Astrocyte of the spinal cord (primary cell): Measurements from ENCODE around the gene ABCA2.

ENCODE experiments used
- DNase-seq: peaks from one replicate; pipeline ENCODE4 v3.0.0; 2011; ENCODE audit warnings: low read depth, low spot score
- H3K4me3 ChIP-seq: 2 replicates; pipeline ENCODE4 v1.5.1; 2011; ENCODE audit warnings: low read depth, mild to moderate bottlenecking, low read length, moderate library complexity
- CTCF ChIP-seq: IDR thresholded peaks from 2 replicates; pipeline ENCODE4 v1.5.1; 2012; ENCODE audit warnings: low read depth, mild to moderate bottlenecking, low read length, inconsistent platforms
- in situ Hi-C: cut with HindIII; loops from 2 replicates; pipeline ENCODE4 v1.10.0; 2017; ENCODE audit warnings: low sequenced_read_pairs

ABCA2 gene

DNA sequence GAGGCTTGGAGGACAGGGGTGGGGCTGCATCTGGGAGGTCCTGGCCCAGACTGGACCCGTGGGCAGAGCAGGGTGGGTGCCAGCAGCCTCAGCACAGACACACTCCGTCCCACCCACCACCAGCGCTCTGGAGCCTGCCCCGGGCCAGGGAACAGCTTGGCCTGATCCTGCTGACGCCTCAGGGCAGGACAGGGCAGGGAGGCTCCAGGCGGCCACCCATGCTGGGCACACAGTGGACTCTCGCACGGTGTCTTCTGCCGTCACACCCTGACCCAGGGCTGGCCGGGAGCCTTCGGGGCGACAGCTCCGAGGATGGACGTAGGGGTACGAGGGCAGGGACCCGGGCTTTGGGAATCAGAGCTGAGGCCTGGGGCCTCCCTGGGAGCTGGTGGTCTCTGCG, 58.9 kb downstream of the ABCA2 start:
- in situ Hi-C loops = no loop called here
- DNase-seq = no peak
- no peak overlapping the region for H3K4me3 ChIP-seq
- no peak for TF ChIP-seq CTCF

DNA sequence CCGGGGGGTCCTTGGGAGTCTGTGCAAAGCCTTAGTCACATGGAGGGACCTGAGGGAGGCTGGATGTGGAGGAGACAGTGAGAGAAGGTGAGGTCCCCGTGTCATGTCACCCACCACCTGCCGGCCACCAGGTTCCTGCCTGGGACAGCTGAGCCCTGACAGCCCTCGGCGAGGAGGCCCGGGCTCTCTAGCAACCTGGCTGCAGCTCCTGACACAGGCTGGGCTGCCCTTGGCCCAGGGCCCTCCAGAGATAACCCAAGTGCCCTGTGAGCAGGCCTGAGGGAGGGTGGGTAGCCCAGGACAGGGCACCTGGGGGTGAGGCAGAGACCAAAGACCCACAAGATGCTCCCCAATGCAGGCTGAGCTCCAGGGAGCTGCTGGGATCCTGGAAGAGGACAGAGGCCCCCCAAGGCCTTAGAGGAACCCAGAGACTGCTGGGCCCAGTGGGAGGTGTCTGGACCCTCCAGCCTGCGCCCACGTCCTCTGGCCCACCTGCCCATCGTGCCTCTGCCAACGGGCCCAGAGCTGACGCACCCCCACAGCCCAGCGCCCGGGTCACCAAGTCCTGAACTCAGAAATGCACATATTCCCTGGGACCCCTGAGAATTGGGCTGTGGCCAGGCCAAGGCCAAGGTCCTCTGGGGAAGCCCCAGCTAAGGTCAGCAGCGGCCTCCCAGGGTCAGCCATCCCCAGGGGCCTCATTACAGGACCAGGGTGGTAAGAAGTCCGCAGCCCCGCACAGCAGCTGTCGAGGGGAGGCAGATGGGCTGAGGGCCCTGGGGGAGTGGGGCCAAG, 59.5 kb downstream of the ABCA2 start:
- TF ChIP-seq CTCF = no peak

GRCh38 chr9:136965771-136966484, 62.1 kb downstream of the ABCA2 start:
- in situ Hi-C loops = no loop called here
- H3K4me3 ChIP-seq = no peak overlapping the region
- no peak for DNase-seq
- TF ChIP-seq CTCF = no peak

More for the DNA sequence above, 59.5 kb downstream of the ABCA2 start:
- in situ Hi-C loops = no loop called here
- no peak for DNase-seq
- no peak overlapping the region for H3K4me3 ChIP-seq

DNA sequence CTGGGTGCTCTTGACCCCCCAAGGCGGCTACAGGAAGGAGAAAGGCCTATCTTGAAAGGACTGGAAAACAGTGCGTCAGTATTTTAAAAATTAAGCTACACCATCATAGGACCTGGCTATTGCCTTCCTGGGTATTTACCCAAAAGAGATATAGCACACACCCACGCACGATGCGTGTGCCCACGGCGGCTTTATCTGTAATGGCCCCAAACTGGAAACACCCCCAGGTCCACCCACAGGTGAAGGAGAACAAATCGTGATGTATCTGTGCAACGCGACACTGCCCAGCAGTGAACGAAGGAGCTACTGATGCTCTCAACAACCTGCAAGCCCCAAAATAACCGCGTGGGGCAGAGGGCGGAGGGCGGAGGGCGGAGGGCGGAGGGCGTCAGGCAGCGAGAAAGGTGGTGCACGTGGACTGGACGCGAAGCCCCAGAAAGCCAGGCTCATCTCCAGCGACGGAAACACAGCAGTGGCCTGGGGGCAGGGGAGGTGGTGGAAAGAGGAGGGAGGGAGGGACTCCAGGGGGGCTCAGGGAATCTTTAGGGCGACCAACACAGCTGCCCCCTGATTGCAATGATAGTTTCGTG, 63.1 kb downstream of the ABCA2 start:
- in situ Hi-C loops = no loop called here

GRCh38 chr9:136964171-136964689, 63.8 kb downstream of the ABCA2 start:
- TF ChIP-seq CTCF = no peak
- in situ Hi-C loops = no loop called here
- DNase-seq = no peak
- no peak overlapping the region for H3K4me3 ChIP-seq

More for the DNA sequence above, 63.1 kb downstream of the ABCA2 start:
- TF ChIP-seq CTCF = no peak
- no peak for DNase-seq
- no peak overlapping the region for H3K4me3 ChIP-seq

- in situ Hi-C loops = no loop called here
- no peak for DNase-seq
- H3K4me3 ChIP-seq = no peak overlapping the region
- TF ChIP-seq CTCF = no peak
Observed at GRCh38 chr9:136963751-136964150, 64.3 kb downstream of the ABCA2 start.
